H1 (cell line): Measurements from ENCODE around the gene SMIM41. TPM values are rescaled to one million over a fixed set of nuclear protein-coding genes. Genes with fewer than 3 reads are reported as not detected.
A peak's percentile ranks its signal among the peaks of the same experiment; 100 is the strongest.

ENCODE experiments used
- BACH1 ChIP-seq: IDR thresholded peaks from 2 replicates; pipeline ENCODE4 v1.6.1; 2012; ENCODE audit warnings: low read length, improper control_type of control experiment
- CBX5 ChIP-seq: fragments of 300-800, 300-1000 bp; sonication (generic); IDR thresholded peaks from 2 replicates; pipeline ENCODE4 v1.7.1; 2016; ENCODE audit warnings: antibody characterized with exemption, low read length, low read depth
- CHD2 ChIP-seq: IDR thresholded peaks from 2 replicates; pipeline ENCODE4 v1.6.1; 2012; ENCODE audit warnings: low read length, improper control_type of control experiment
- CTCF ChIP-seq, 3 experiments: IDR thresholded peaks; 1 replicate in 2 of 3; 2 replicates in 1 of 3; pipeline versions ENCODE4 v1.5.1 to v1.6.1; 2011; ENCODE audit warnings: low read length in 3 of 3, mild to moderate bottlenecking in 3 of 3, inconsistent platforms in 2 of 3, low read depth in 1 of 3, moderate library complexity in 1 of 3; ENCODE audit not compliant: insufficient read depth in 1 of 3; ENCODE audit errors: control extremely low read depth in 1 of 3
- EZH2 ChIP-seq: fragments of 200-600 bp; sonication (generic); IDR thresholded peaks from 2 replicates; pipeline ENCODE4 v1.7.1; 2012; ENCODE audit warnings: low read depth, mild to moderate bottlenecking, moderate library complexity, low read length, inconsistent platforms; ENCODE audit not compliant: severe bottlenecking
- FOSL1 ChIP-seq: IDR thresholded peaks from 2 replicates; pipeline ENCODE4 v1.6.1; 2011; ENCODE audit warnings: mild to moderate bottlenecking, low read depth, low read length, moderate library complexity; ENCODE audit not compliant: insufficient read depth
- HDAC6 ChIP-seq: IDR thresholded peaks from one replicate; pipeline ENCODE4 v1.7.1; 2012; ENCODE audit warnings: low read depth, mild to moderate bottlenecking, inconsistent platforms, low read length, moderate library complexity
- NRF1 ChIP-seq: IDR thresholded peaks from 2 replicates; pipeline ENCODE4 v1.6.1; 2011; ENCODE audit warnings: mild to moderate bottlenecking, low read depth, low read length, improper control_type of control experiment
- POU5F1 ChIP-seq: IDR thresholded peaks from 2 replicates; pipeline ENCODE4 v1.6.1; 2011; ENCODE audit warnings: low read depth, mild to moderate bottlenecking, low read length, moderate library complexity
- RBBP5 ChIP-seq: IDR thresholded peaks from 2 replicates; pipeline ENCODE4 v1.7.1; 2012; ENCODE audit warnings: low read depth, mild to moderate bottlenecking, inconsistent platforms, low read length, moderate library complexity, borderline replicate concordance
- RNF2 ChIP-seq: fragments of 200-900, 300-1000 bp; sonication (generic); IDR thresholded peaks from 2 replicates; pipeline ENCODE4 v1.7.1; 2016; ENCODE audit warnings: borderline replicate concordance, low read depth, mild to moderate bottlenecking, antibody characterized with exemption, low read length; ENCODE audit not compliant: poor library complexity, severe bottlenecking; ENCODE audit errors: missing control alignments
- RXRA ChIP-seq: IDR thresholded peaks from 2 replicates; pipeline ENCODE4 v1.6.1; 2011; ENCODE audit warnings: low read depth, mild to moderate bottlenecking, low read length, moderate library complexity; ENCODE audit not compliant: insufficient read depth
- SUZ12 ChIP-seq: fragments of 200-600 bp; sonication (generic); IDR thresholded peaks from 2 replicates; pipeline ENCODE4 v1.6.1; 2012; ENCODE audit warnings: mild to moderate bottlenecking, inconsistent platforms, low read length, moderate library complexity, mixed read lengths
- TAF1 ChIP-seq: IDR thresholded peaks from 2 replicates; pipeline ENCODE4 v1.6.1; 2011; ENCODE audit warnings: mild to moderate bottlenecking, low read depth, low read length
- TBP ChIP-seq: IDR thresholded peaks from 2 replicates; pipeline ENCODE4 v1.6.1; 2011; ENCODE audit warnings: low read depth, low read length, improper control_type of control experiment
- polyA plus RNA-seq, 7 experiments: library from polyadenylated mRNA; depleted of rRNA in 3 of 7; stranded (reverse) in 5 of 7; unstranded in 2 of 7; fragments of >200 nt in 5 of 7; fragments of 200-250 nt in 2 of 7; gene quantifications; 1 replicate in 5 of 7; 2 replicates in 1 of 7; 4 replicates in 1 of 7; pipeline versions ENCODE4 v1.2.1 to v1.2.3, GENCODE V29; 2011 to 2013; ENCODE audit warnings: missing spikeins in 2 of 7, mixed read lengths in 2 of 7
- total RNA-seq: library from RNA; stranded (reverse); fragmentation: NEBNext Ultra II Directional; extraction: Animal tissue kit (Norgen Biotek cat#: 25700); gene quantifications from 2 replicates; pipeline ENCODE4 v1.2.1, GENCODE V29; 2021

Gene SMIM41
- total and polyA plus RNA-seq, 2 of the 8 experiments (the other 6 are each of a cell fraction or from before 2014, with no cell fraction given) = 0.28 to 0.98 TPM

- TF ChIP-seq CHD2 = no peak
- TF ChIP-seq TBP = no peak
- no peak for TF ChIP-seq HDAC6
- peak; percentile 58; the same call in 1 of the 2 replicates for TF ChIP-seq TAF1
- TF ChIP-seq CBX5 = no peak
- TF ChIP-seq POU5F1 = no peak
- no peak for TF ChIP-seq RXRA
- no peak for TF ChIP-seq FOSL1
- no peak for TF ChIP-seq RNF2
- TF ChIP-seq SUZ12 = no peak
- TF ChIP-seq CTCF (IDR thresholded peaks at IDR 0.05; ENCODE audit: control extremely low read depth in 1 of 3, insufficient read depth in 1 of 3, low read depth in 1 of 3, low read length in 3 of 3) = 0 out of 4 replicates have a peak, but pooled peaks of 1 of the 3 experiments have one; percentile 13
- TF ChIP-seq BACH1 = no peak
- TF ChIP-seq NRF1 = no peak
- TF ChIP-seq RBBP5 = no peak
- TF ChIP-seq EZH2 = peak; percentile 26
Measured at GRCh38 chr12:52037248-52037861, 42.1 kb upstream of the SMIM41 start (continued).
